Nephron progenitor cell (in vitro differentiated cells): ENCODE measurements around the gene ZSCAN2.

Experiments used
- DNase-seq: peaks from one replicate; pipeline ENCODE4 v3.0.0; 2021
- H3K27ac Mint-ChIP-seq: 2 replicates; pipeline ENCODE4 v1.8.0; 2021; ENCODE audit warnings: mild to moderate bottlenecking, moderate library complexity, mixed read lengths
- H3K27me3 Mint-ChIP-seq: 2 replicates; pipeline ENCODE4 v1.8.0; 2021; ENCODE audit warnings: mild to moderate bottlenecking, low read depth, mixed read lengths; ENCODE audit not compliant: poor library complexity
- H3K36me3 Mint-ChIP-seq: 2 replicates; pipeline ENCODE4 v1.8.0; 2021; ENCODE audit warnings: low read depth, mixed read lengths
- H3K4me1 Mint-ChIP-seq: 2 replicates; pipeline ENCODE4 v1.8.0; 2021; ENCODE audit warnings: mixed read lengths
- H3K4me3 Mint-ChIP-seq: 2 replicates; pipeline ENCODE4 v1.8.0; 2021; ENCODE audit warnings: mild to moderate bottlenecking, moderate library complexity, mixed read lengths
- H3K9me3 Mint-ChIP-seq: 2 replicates; pipeline ENCODE4 v1.8.0; 2021; ENCODE audit warnings: mild to moderate bottlenecking, moderate library complexity, mixed read lengths
- TF ChIP-seq, protein P1 (sequence below): fragments of 200-600 bp; sonication (generic); IDR thresholded peaks from 2 replicates; pipeline ENCODE4 v1.5.0; 2021; ENCODE audit warnings: antibody characterized with exemption

ZSCAN2 gene

GRCh38 chr15:84671211-84671610 lies 70.4 kb downstream of the ZSCAN2 start:
- Mint-ChIP-seq H3K4me1 (no peaks in the 10 kb centered on the region), H3K4me3 (no peak overlapping the region), H3K27me3 (no peaks in the 10 kb centered on the region), H3K36me3 (peaks cover 68% of the 10 kb centered on the region), H3K9me3 (peaks cover 7% of the 10 kb centered on the region), H3K27ac (no peak overlapping the region)
- TF ChIP-seq, protein P1, sequence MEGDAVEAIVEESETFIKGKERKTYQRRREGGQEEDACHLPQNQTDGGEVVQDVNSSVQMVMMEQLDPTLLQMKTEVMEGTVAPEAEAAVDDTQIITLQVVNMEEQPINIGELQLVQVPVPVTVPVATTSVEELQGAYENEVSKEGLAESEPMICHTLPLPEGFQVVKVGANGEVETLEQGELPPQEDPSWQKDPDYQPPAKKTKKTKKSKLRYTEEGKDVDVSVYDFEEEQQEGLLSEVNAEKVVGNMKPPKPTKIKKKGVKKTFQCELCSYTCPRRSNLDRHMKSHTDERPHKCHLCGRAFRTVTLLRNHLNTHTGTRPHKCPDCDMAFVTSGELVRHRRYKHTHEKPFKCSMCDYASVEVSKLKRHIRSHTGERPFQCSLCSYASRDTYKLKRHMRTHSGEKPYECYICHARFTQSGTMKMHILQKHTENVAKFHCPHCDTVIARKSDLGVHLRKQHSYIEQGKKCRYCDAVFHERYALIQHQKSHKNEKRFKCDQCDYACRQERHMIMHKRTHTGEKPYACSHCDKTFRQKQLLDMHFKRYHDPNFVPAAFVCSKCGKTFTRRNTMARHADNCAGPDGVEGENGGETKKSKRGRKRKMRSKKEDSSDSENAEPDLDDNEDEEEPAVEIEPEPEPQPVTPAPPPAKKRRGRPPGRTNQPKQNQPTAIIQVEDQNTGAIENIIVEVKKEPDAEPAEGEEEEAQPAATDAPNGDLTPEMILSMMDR, result no peak
- no peak for DNase-seq
